PC-3 (cell line): ENCODE data around the gene MRPS14.

ENCODE experiments used
- CTCF ChIP-seq: fragments of 300-600 bp; sonication (generic); conservative IDR thresholded peaks from 2 replicates; pipeline ENCODE4 v1.5.1; 2017; ENCODE audit warnings: antibody characterized with exemption, low read depth, mild to moderate bottlenecking, low read length
- EZH2 ChIP-seq: fragments of 300-600 bp; sonication (generic); IDR thresholded peaks from one replicate; pipeline ENCODE4 v1.6.1; 2017; ENCODE audit warnings: antibody characterized with exemption, mild to moderate bottlenecking, low read length; ENCODE audit not compliant: unreplicated experiment

- TF ChIP-seq CTCF, result no peak
- TF ChIP-seq EZH2, result no peak
These were observed 53.2 kb downstream of the MRPS14 start for GRCh38 chr1:174969977-174970376.
